GM19438 (cell line): ENCODE measurements around the gene BRD9.
"Not testable (repeated sequence)": the region's sequence is repeated elsewhere in the genome, so short reads cannot be mapped to it uniquely, and the experiment has no call there.

Experiments
- ATAC-seq: cut with Tn5 transposase; IDR thresholded peaks from one replicate; pipeline ENCODE4 v1.9.1; 2021; ENCODE audit warnings: low read depth; ENCODE audit not compliant: unreplicated experiment

Gene BRD9

GRCh38 chr5:923281-923873 is 30.8 kb upstream of the BRD9 start:
- peak; percentile 82 for ATAC-seq

- ATAC-seq = no peak
These were observed 30.1 kb upstream of the BRD9 start for GRCh38 chr5:922436-923280.

- ATAC-seq = no peak
These were observed 29.1 kb upstream of the BRD9 start for GRCh38 chr5:921456-922435.

GRCh38 chr5:920321-920720 is 27.7 kb upstream of the BRD9 start:
- no peak for ATAC-seq

- ATAC-seq = no peak
These were observed 26.9 kb upstream of the BRD9 start for GRCh38 chr5:919356-920000.

GRCh38 chr5:918717-919116 is 26.1 kb upstream of the BRD9 start:
- not testable (repeated sequence) for ATAC-seq

GRCh38 chr5:916441-917293 is 24.1 kb upstream of the BRD9 start:
- ATAC-seq = no peak

GRCh38 chr5:915946-916345 is 23.3 kb upstream of the BRD9 start:
- no peak for ATAC-seq

- ATAC-seq = not testable (repeated sequence)
These were observed 22.7 kb upstream of the BRD9 start for GRCh38 chr5:915346-915745.

GRCh38 chr5:914612-915011 is 22.0 kb upstream of the BRD9 start:
- ATAC-seq = no peak

GRCh38 chr5:914174-914573 is 21.6 kb upstream of the BRD9 start:
- ATAC-seq = no peak

GRCh38 chr5:912280-913091 is 19.9 kb upstream of the BRD9 start:
- no peak for ATAC-seq

- ATAC-seq = no peak
These were observed 19.0 kb upstream of the BRD9 start for GRCh38 chr5:911601-912000.

GRCh38 chr5:910769-911160 is 18.2 kb upstream of the BRD9 start:
- no peak for ATAC-seq

GRCh38 chr5:909994-910768 is 17.6 kb upstream of the BRD9 start:
- no peak for ATAC-seq

GRCh38 chr5:909086-909485 is 16.5 kb upstream of the BRD9 start:
- no peak for ATAC-seq

GRCh38 chr5:908172-908571 is 15.6 kb upstream of the BRD9 start:
- no peak for ATAC-seq

- ATAC-seq = no peak
These were observed 14.8 kb upstream of the BRD9 start for GRCh38 chr5:907366-907910.
